CD4-positive, alpha-beta T cell treated with Interleukin-4 for 4 hours (primary cell): ENCODE results near the gene NDUFAF8.
"Not testable (repeated sequence)": the region's sequence is repeated elsewhere in the genome, so short reads cannot be mapped to it uniquely, and the experiment has no call there.

Source experiments
- DNase-seq: peaks from one replicate; pipeline ENCODE4 v3.0.0-alpha.2; 2020

NDUFAF8 gene

GRCh38 chr17:81223762-81224130, 15.4 kb upstream of the NDUFAF8 start:
- no peak for DNase-seq

GRCh38 chr17:81227630-81228029, 11.5 kb upstream of the NDUFAF8 start:
- DNase-seq, result not testable (repeated sequence)

GRCh38 chr17:81228420-81228819, 10.7 kb upstream of the NDUFAF8 start:
- no peak for DNase-seq

GRCh38 chr17:81228834-81229665, 10.1 kb upstream of the NDUFAF8 start:
- DNase-seq, result no peak

DNA sequence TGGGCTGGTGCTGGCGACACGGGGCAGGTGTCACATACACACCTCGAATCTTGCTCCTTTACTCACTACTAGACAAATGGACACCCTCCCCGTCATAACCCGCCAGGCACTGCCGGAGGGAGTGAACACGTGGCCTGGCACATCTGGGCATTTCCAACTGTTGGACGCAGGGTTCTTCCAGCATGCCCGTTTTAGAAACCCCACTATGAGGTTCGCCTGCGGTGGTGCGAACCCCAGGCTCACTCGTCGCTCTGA, 9.5 kb upstream of the NDUFAF8 start:
- no peak for DNase-seq

DNA sequence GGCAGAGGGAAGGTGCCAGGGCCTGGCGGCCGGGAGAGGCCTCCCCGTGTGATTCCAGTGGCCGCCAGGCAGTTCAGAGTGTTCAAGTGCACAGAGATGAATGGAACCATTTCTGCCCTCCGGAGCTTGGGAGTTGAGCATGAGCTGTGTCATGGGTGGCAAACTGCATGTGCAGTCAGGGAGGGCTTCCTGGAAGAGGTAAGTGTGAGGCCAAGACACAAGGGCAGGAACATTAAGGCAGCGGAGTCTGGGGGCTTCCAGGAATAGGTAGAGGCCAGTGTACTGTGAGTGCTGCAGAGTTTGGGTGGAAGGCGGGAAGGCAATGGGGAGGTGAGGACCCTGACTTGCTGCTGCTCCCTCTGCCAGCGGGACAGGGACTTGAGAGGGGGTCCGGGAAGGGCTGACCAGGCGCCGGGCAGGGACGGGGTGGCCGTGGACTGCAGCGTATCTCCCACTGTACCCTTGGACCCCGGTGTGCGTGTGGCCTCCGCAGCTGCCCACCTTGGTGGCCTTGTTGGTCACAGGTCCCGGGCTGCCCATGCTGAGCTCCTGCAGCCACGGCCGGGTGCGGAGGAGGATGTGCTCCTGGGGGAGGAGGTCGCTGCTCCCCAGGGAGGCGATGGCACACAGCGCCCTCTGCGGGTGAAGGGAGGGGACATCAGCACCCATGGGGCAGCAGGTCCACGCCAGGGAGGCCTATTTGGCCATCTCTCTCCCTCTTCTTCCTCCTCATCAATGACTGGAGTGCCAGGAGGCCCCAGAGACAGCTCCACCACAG, 8.9 kb upstream of the NDUFAF8 start:
- no peak for DNase-seq

- no peak for DNase-seq
These were observed 7.9 kb upstream of the NDUFAF8 start for GRCh38 chr17:81231121-81231645.

- no peak for DNase-seq
These were observed 7.1 kb upstream of the NDUFAF8 start for GRCh38 chr17:81231766-81232581.

GRCh38 chr17:81232616-81233241, 6.4 kb upstream of the NDUFAF8 start:
- DNase-seq, result no peak

DNA sequence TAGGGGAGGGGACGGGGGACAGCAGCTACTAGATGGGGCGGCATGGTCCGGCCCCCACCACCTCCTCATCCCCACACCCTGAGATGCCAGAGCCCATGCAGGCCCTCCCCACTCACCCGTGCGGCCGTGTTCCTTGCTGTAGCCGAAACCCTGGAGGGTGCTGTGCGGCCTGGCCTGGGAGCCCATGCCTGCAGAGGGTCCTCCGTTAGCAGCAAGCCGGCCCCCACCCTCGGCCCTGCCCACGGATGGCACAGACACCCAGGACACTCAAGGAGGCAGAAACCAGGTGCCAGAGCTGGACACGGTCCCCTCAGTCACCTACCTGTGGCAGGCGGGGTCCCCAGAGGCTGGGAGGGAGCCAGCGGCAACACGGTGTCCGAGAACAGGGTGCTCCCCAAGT, 5.8 kb upstream of the NDUFAF8 start:
- no peak for DNase-seq

DNA sequence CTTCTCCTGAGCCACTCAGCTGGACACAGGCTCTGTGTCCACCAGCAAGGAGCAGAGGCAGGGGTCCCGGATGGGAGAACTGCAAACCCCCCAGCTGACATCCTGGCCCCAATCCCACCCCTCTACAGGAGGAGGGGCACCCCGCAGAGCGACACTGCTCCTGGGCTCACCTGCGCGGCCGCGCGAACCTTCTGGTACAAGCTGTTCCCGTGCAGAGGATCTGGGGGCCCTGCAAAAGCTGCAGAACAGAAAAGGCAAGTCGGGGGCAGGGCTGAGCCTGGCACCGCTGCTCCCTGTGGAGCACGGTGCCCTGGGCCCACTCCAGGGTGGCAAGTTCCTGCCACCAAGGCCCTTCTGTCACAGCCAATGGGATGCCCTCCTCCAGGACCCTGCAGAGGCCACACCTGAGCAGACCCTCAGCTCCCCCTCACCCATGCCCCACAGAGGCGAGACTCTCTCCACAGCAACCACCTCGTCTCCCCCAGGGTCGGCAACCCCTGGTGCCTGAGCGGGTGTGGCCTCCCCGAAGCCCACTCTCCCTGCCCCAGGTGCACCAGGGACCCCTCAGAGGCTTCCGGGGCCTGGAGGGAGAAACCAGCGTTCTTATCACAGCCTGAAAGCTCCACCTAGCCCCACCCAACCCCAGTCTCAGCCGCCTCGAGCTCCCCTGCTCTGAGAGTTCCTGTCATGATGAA, 5.2 kb upstream of the NDUFAF8 start:
- DNase-seq, result no peak

DNA sequence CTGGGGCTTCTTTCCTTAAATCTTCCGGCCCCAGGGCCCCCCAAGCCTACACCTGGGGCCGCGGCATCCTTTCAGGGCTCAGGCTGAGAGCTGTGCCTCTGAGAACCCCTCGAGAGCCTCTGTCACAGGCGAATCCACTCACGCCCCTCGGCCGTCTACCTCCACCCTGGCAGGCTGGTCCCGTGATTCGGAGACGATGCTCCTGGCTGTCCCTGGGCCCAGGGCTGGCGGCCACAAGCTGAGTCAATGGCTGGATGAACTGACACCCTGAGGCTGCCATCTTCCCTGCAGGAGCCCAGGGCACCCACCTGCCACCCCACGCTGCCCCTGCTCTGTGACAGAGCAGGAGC, 4.6 kb upstream of the NDUFAF8 start:
- DNase-seq, result no peak

- DNase-seq, result no peak
These were observed 3.9 kb upstream of the NDUFAF8 start for GRCh38 chr17:81234940-81235821.

- DNase-seq, result no peak
These were observed 3.0 kb upstream of the NDUFAF8 start for GRCh38 chr17:81235822-81236740.

DNA sequence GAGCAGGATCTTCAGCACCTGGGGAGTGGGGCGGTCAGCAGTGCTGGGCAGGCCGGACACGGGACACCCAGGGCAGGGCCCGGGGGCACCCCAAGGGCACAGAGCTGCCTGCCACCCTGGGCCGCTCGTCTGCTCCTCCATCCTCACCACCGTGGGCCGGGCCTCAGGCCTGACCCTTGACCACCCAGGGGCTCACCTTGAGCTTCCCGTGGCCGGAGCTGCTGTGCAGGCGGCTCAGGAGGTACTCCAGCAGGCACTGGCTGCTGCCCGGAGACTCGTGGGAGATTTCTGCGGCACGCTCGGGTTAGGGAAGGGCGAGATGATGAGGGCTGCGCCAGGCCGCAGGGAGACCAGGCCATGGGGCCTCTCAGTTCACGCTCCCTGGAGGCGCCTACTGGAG, 2.3 kb upstream of the NDUFAF8 start:
- DNase-seq, result no peak

DNA sequence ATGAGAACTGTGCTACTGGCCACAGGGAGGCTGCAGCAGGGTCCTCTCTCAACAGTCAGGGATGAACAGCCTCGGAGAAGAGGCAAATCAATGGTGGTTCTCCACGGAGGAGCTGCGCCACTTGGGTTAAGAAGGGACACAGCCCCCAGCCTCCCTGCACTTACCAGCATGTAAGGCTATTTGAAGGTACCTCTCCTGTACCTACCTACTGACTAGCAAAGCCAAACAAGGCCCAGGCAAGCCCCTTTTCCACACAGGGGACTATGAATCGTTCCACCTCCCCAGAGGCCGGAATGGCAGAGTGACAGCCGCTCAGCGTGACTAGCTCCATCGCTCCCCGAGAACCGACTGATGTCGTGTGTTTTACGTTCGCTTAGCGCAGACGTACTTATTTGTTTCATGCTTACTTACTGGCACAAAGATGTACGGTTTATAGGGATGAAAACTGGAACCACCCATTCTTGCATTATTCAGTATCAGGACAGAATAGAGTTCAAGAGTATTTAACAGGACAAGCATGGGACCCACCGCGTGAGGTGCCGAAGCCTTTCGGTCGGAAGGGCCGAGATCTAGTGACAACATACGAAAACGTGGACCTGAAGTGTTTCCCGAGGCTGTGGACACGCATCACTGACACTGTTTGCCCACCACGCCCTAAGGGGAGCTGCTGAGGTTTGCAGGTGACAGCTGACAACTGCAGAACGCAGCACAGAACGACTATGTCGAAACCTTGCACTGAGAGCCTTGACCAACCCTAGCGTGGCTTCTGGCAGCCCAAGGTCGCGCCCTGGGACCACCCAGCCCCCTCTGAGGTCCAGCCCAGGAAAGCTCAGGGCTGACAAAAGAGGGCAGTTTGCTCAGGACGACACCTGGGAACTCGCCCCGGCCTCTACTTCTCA, 1.3 kb upstream of the NDUFAF8 start:
- no peak for DNase-seq

DNA sequence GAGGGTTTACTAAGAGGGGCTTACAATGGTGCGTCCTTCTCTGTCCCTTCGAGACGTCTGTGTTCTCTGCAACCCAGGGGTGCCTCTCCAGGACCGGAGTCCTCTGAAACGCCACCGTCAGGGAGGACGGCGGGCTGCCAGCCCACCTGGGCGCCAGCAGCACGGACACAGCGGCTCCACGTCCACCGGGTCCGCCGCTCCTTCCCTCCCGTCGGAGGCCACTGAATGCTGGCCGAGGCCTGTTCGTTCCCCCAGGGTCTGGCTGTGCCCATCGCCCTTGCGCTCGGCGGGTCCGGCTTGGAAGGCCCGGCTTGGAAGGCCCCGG, 666 bp upstream of the NDUFAF8 start:
- DNase-seq, result no peak

DNA sequence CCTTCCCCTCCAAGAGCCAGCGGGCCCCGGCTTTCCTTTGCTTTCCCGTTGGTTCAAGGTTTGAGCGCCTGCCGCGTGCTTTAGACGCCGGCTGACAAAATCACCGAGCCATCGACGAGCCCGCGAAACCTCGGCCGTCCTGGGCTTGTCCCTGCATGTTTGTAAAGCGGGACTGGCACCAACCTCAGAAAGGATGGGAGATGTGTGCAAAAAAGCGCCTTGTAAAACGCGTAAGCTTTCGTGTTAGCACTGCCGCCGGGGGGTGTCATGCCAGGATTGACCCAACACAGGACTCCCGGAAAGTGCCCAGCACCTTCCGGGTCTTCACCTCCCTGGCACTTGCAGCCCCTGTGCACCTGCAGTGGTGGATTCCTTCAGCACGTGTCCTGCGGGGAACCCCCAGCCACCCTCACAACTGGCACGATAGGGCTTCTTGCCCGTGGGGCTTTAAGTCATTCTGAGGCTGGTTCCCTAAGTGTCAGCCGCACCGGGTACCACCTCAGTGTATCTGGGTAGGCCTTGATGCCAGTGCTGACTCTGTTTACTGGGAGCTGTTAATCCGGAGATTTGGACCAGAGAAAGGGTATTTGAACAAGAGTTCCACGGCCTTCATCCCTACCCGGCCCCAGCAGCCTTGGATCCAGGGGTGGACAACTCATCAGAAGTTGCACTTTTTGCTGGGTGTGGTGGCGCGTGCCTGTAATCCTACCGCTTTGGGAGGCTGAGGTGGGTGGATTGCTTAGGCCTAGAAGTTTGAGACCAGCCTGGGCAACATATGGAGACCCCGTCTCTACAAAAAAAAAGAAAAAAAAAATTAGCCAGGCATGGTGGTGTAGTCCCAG, 817 bp downstream of the NDUFAF8 start:
- DNase-seq, result peak; percentile 20
